ENCODE measurements around the gene PRKX. TPM values are rescaled to one million over a fixed set of nuclear protein-coding genes. Genes with fewer than 3 reads are reported as not detected.
"Not testable (repeated sequence)": the region's sequence is repeated elsewhere in the genome, so short reads cannot be mapped to it uniquely, and the experiment has no call there.

The PRKX gene
- total RNA-seq, 1 donor from 2014 or later: 46.0 TPM

- ATAC-seq: no peak
These were observed 2.0 kb downstream of the PRKX start for GRCh38 chrX:3711331-3711917.

- peak; percentile 82 for ATAC-seq
These were observed 5.7 kb downstream of the PRKX start for GRCh38 chrX:3707673-3708274.

GRCh38 chrX:3706481-3706880 is 7.0 kb downstream of the PRKX start:
- ATAC-seq: no peak

- not testable (repeated sequence) for ATAC-seq
These were observed 10.2 kb downstream of the PRKX start for GRCh38 chrX:3703251-3703650.

- peak; percentile 79 for ATAC-seq
These were observed 11.4 kb downstream of the PRKX start for GRCh38 chrX:3702095-3702494.

- not testable (repeated sequence) for ATAC-seq
These were observed 12.0 kb downstream of the PRKX start for GRCh38 chrX:3701445-3701928.

- ATAC-seq: no peak
These were observed 13.5 kb downstream of the PRKX start for GRCh38 chrX:3699821-3700381.

GRCh38 chrX:3697701-3698279 is 15.7 kb downstream of the PRKX start:
- ATAC-seq: peak; percentile 62

- ATAC-seq: peak; percentile 7
These were observed 16.2 kb downstream of the PRKX start for GRCh38 chrX:3697220-3697684.

- ATAC-seq: no peak
These were observed 17.9 kb downstream of the PRKX start for GRCh38 chrX:3695536-3695935.

GRCh38 chrX:3690140-3690539 is 23.3 kb downstream of the PRKX start:
- no peak for ATAC-seq

GRCh38 chrX:3683236-3683635 is 30.2 kb downstream of the PRKX start:
- ATAC-seq: peak; percentile 15

- no peak for ATAC-seq
These were observed 33.0 kb downstream of the PRKX start for GRCh38 chrX:3680459-3680858.

- ATAC-seq: no peak
These were observed 33.8 kb downstream of the PRKX start for GRCh38 chrX:3679669-3680068.

GRCh38 chrX:3678328-3678727 is 35.1 kb downstream of the PRKX start:
- no peak for ATAC-seq

- no peak for ATAC-seq
These were observed 38.6 kb downstream of the PRKX start for GRCh38 chrX:3674881-3675280.

GRCh38 chrX:3669841-3670475 is 43.5 kb downstream of the PRKX start:
- ATAC-seq: no peak

GRCh38 chrX:3666975-3667374 is 46.5 kb downstream of the PRKX start:
- ATAC-seq: no peak

- no peak for ATAC-seq
These were observed 48.5 kb downstream of the PRKX start for GRCh38 chrX:3664921-3665320.

- peak; percentile 26 for ATAC-seq
These were observed 49.7 kb downstream of the PRKX start for GRCh38 chrX:3663576-3664250.

GRCh38 chrX:3659761-3660160 is 53.7 kb downstream of the PRKX start:
- no peak for ATAC-seq

- ATAC-seq: no peak
These were observed 58.3 kb downstream of the PRKX start for GRCh38 chrX:3655181-3655580.

- ATAC-seq: no peak
These were observed 60.3 kb downstream of the PRKX start for GRCh38 chrX:3653111-3653510.
